SU-DHL-6 (cell line): ENCODE data around the gene CUX1.
"Not testable (repeated sequence)": the region's sequence is repeated elsewhere in the genome, so short reads cannot be mapped to it uniquely, and the experiment has no call there.

Experiments
- CTCF ChIP-seq: fragments of 200-600 bp; sonication (generic); IDR thresholded peaks from one replicate; pipeline ENCODE4 v1.5.1; 2017; ENCODE audit warnings: antibody characterized with exemption, mild to moderate bottlenecking, low read length, moderate library complexity; ENCODE audit not compliant: insufficient read depth, poor library complexity, severe bottlenecking
- EZH2phosphoT487 ChIP-seq: fragments of 200-600 bp; sonication (generic), shearing (Covaris generic); conservative IDR thresholded peaks from 2 replicates; pipeline ENCODE4 v1.6.1; 2018; ENCODE audit warnings: mild to moderate bottlenecking, antibody characterized with exemption, low read length, moderate library complexity, mixed read lengths

- not testable (repeated sequence) for TF ChIP-seq CTCF, EZH2phosphoT487
These were observed 483.9 kb downstream of the CUX1 start for GRCh38 chr7:102301367-102301766.
